ENCODE data around the gene HEYL.

The HEYL gene

GRCh38 chr1:39639305-39640130 lies at the start of gene HEYL:
Gene HEYL, minus strand, starts transcription at chr1:39639643. Its CDS starts 18 bp downstream, at chr1:39639625.
- DNase-seq, result no peak

- DNase-seq, result no peak
Measured at GRCh38 chr1:39689214-39689613, 49.8 kb upstream of the HEYL start.

GRCh38 chr1:39688706-39689105 lies 49.3 kb upstream of the HEYL start:
- DNase-seq, result no peak

- DNase-seq, result no peak
Measured at GRCh38 chr1:39687243-39687642, 47.8 kb upstream of the HEYL start.

- DNase-seq, result no peak
Measured at GRCh38 chr1:39685071-39685470, 45.6 kb upstream of the HEYL start.

GRCh38 chr1:39684313-39684664 lies 44.8 kb upstream of the HEYL start:
- no peak for DNase-seq

- no peak for DNase-seq
Measured at GRCh38 chr1:39683591-39684312, 44.3 kb upstream of the HEYL start.

- DNase-seq, result no peak
Measured at GRCh38 chr1:39681999-39682398, 42.6 kb upstream of the HEYL start.

GRCh38 chr1:39681294-39681693 lies 41.9 kb upstream of the HEYL start:
- no peak for DNase-seq

- DNase-seq, result no peak
Measured at GRCh38 chr1:39680751-39681150, 41.3 kb upstream of the HEYL start.

- DNase-seq, result no peak
Measured at GRCh38 chr1:39679821-39680220, 40.4 kb upstream of the HEYL start.

- DNase-seq, result no peak
Measured at GRCh38 chr1:39678889-39679288, 39.4 kb upstream of the HEYL start.

- DNase-seq, result no peak
Measured at GRCh38 chr1:39677645-39678044, 38.2 kb upstream of the HEYL start.

GRCh38 chr1:39676948-39677548 lies 37.6 kb upstream of the HEYL start:
- no peak for DNase-seq

- DNase-seq, result no peak
Measured at GRCh38 chr1:39675220-39675619, 35.8 kb upstream of the HEYL start.

GRCh38 chr1:39673215-39673614 lies 33.8 kb upstream of the HEYL start:
- no peak for DNase-seq

GRCh38 chr1:39672551-39672947 lies 33.1 kb upstream of the HEYL start:
- DNase-seq, result no peak

- no peak for DNase-seq
Measured at GRCh38 chr1:39671793-39672550, 32.5 kb upstream of the HEYL start, which contains the start of gene NT5C1A. Gene NT5C1A, minus strand, starts transcription at chr1:39672107. Its CDS starts 69 bp downstream, at chr1:39672038.

GRCh38 chr1:39671433-39671792 lies 32.0 kb upstream of the HEYL start:
- no peak for DNase-seq

- DNase-seq, result no peak
Measured at GRCh38 chr1:39670689-39671088, 31.2 kb upstream of the HEYL start.

GRCh38 chr1:39668894-39669293 lies 29.5 kb upstream of the HEYL start:
- no peak for DNase-seq

GRCh38 chr1:39668111-39668510 lies 28.7 kb upstream of the HEYL start:
- DNase-seq, result no peak

GRCh38 chr1:39666772-39667171 lies 27.3 kb upstream of the HEYL start:
- DNase-seq, result no peak
